ENCODE results near the gene FGFR3. TPM values are rescaled to one million over a fixed set of nuclear protein-coding genes. Genes with fewer than 3 reads are reported as not detected.

FGFR3 gene
- total and polyA plus RNA-seq, 9 of the 15 experiments (the other 6 are each of a cell fraction or from before 2014, with no cell fraction given), result 1.2 to 60.4 (median 12.7) TPM

- TF ChIP-seq TAF9B (IDR thresholded peaks at IDR 0.05; ENCODE audit: partially characterized antibody), result no peak
- TF ChIP-seq NFXL1 (CRISPR knock-in tag; IDR thresholded peaks at IDR 0.05), result no peak
- TF ChIP-seq RBM14 (IDR thresholded peaks at IDR 0.05; ENCODE audit: borderline replicate concordance, insufficient read depth, low read depth, low read length), result no peak
- TF ChIP-seq, protein P1, sequence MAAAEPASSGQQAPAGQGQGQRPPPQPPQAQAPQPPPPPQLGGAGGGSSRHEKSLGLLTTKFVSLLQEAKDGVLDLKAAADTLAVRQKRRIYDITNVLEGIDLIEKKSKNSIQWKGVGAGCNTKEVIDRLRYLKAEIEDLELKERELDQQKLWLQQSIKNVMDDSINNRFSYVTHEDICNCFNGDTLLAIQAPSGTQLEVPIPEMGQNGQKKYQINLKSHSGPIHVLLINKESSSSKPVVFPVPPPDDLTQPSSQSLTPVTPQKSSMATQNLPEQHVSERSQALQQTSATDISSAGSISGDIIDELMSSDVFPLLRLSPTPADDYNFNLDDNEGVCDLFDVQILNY (CRISPR knock-in tag; IDR thresholded peaks at IDR 0.05), result no peak
- no peak for TF ChIP-seq KDM1A (IDR thresholded peaks at IDR 0.05)
- TF ChIP-seq KAT2B (IDR thresholded peaks at IDR 0.05; ENCODE audit: low read depth, low read length), result no peak
- no peak for TF ChIP-seq CCAR2 (IDR thresholded peaks at IDR 0.05; ENCODE audit: low read depth, low read length)
- TF ChIP-seq CREBBP (IDR thresholded peaks at IDR 0.05; ENCODE audit: low read depth, low read length), result no peak
- no peak for TF ChIP-seq ZFP30 (CRISPR knock-in tag; IDR thresholded peaks at IDR 0.05; ENCODE audit: borderline replicate concordance)
- no peak for TF ChIP-seq GATA2 (CRISPR knock-in tag; IDR thresholded peaks at IDR 0.05)
- TF ChIP-seq, protein P2, sequence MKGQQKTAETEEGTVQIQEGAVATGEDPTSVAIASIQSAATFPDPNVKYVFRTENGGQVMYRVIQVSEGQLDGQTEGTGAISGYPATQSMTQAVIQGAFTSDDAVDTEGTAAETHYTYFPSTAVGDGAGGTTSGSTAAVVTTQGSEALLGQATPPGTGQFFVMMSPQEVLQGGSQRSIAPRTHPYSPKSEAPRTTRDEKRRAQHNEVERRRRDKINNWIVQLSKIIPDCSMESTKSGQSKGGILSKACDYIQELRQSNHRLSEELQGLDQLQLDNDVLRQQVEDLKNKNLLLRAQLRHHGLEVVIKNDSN (CRISPR knock-in tag; IDR thresholded peaks at IDR 0.05), result no peak
- TF ChIP-seq OTX1 (CRISPR knock-in tag; IDR thresholded peaks at IDR 0.05), result no peak
- no peak for TF ChIP-seq NCOA1 (IDR thresholded peaks at IDR 0.05; ENCODE audit: low read depth)
- TF ChIP-seq EWSR1 (IDR thresholded peaks at IDR 0.05; ENCODE audit: borderline replicate concordance, low read depth, partially characterized antibody), result no peak
- no peak for TF ChIP-seq ASH1L (IDR thresholded peaks at IDR 0.05; ENCODE audit: borderline replicate concordance, low read depth, partially characterized antibody)
- no peak for TF ChIP-seq TBP (optimal IDR thresholded peaks at IDR 0.05; ENCODE audit: low read depth, low read length)
- no peak for TF ChIP-seq ZBTB49 (CRISPR knock-in tag; IDR thresholded peaks at IDR 0.05; ENCODE audit: borderline replicate concordance)
- no peak for TF ChIP-seq RBM17 (IDR thresholded peaks at IDR 0.05; ENCODE audit: borderline replicate concordance, low read depth, low read length)
- TF ChIP-seq L3MBTL2 (IDR thresholded peaks at IDR 0.05), result 0 out of 2 replicates have a peak, but pooled peaks have one; percentile 24
- no peak for TF ChIP-seq BRD9 (IDR thresholded peaks at IDR 0.05; ENCODE audit: low read depth, partially characterized antibody)
- no peak for TF ChIP-seq AFF4 (CRISPR knock-in tag; IDR thresholded peaks at IDR 0.05)
- no peak for TF ChIP-seq THRAP3 (IDR thresholded peaks at IDR 0.05; ENCODE audit: borderline replicate concordance)
Measured at GRCh38 chr4:1746265-1746691, 46.8 kb upstream of the FGFR3 start (continued).
